Liver (tissue), 9 donors: Measurements from ENCODE around the gene TPPP. TPM values are rescaled to one million over a fixed set of nuclear protein-coding genes. Genes with fewer than 3 reads are reported as not detected.

Experiments
- DNase-seq: peaks from one replicate; pipeline ENCODE4 v3.0.0-alpha.2; 2017; ENCODE audit warnings: low spot score
- H3K27ac ChIP-seq, 2 donors: one replicate each; pipeline ENCODE4 v1.7.0; 2013; ENCODE audit warnings: inconsistent platforms in 2 of 2, low read length in 2 of 2, control low read depth in 1 of 2, low read depth in 1 of 2, mild to moderate bottlenecking in 1 of 2
- H3K27me3 ChIP-seq, 4 donors: one replicate each; pipeline versions ENCODE4 v1.6.1 to v1.7.0; 2013; ENCODE audit warnings: low read length in 3 of 4, inconsistent platforms in 1 of 4, mild to moderate bottlenecking in 1 of 4, moderate library complexity in 1 of 4; ENCODE audit not compliant: control insufficient read depth in 4 of 4, insufficient read depth in 4 of 4
- H3K36me3 ChIP-seq, 4 donors: one replicate each; pipeline versions ENCODE4 v1.6.1 to v1.7.0; 2013; ENCODE audit warnings: low read length in 3 of 4, mild to moderate bottlenecking in 3 of 4, low read depth in 1 of 4, moderate library complexity in 1 of 4; ENCODE audit not compliant: control insufficient read depth in 4 of 4, insufficient read depth in 3 of 4
- H3K4me1 ChIP-seq, 4 donors: one replicate each; pipeline versions ENCODE4 v1.6.1 to v1.7.0; 2013; ENCODE audit warnings: low read length in 3 of 4, mild to moderate bottlenecking in 3 of 4, moderate library complexity in 1 of 4; ENCODE audit not compliant: control insufficient read depth in 4 of 4, insufficient read depth in 4 of 4
- H3K4me3 ChIP-seq, 3 donors: one replicate each; pipeline versions ENCODE4 v1.6.1 to v1.7.0; 2013; ENCODE audit warnings: low read length in 3 of 3, control low read depth in 1 of 3, low read depth in 1 of 3, mild to moderate bottlenecking in 1 of 3
- H3K9ac ChIP-seq, 2 donors: one replicate each; pipeline ENCODE4 v1.7.0; 2013; ENCODE audit warnings: low read length in 2 of 2, mild to moderate bottlenecking in 2 of 2, moderate library complexity in 2 of 2, control low read depth in 1 of 2, low read depth in 1 of 2
- H3K9me3 ChIP-seq, 4 donors: one replicate each; pipeline versions ENCODE4 v1.6.1 to v1.7.0; 2013; ENCODE audit warnings: low read length in 3 of 4; ENCODE audit not compliant: control insufficient read depth in 4 of 4
- EGR1 ChIP-seq, 2 donors: IDR thresholded peaks; 2 replicates each; pipeline ENCODE4 v1.6.1; 2016 to 2018; ENCODE audit warnings: antibody characterized with exemption in 2 of 2, low read depth in 2 of 2
- FOXA1 ChIP-seq: IDR thresholded peaks from 2 replicates; pipeline ENCODE4 v1.6.1; 2016; ENCODE audit warnings: antibody characterized with exemption
- HNF4A ChIP-seq, 2 donors: conservative IDR thresholded peaks; 2 replicates each; pipeline ENCODE4 v1.6.1; 2016; ENCODE audit warnings: antibody characterized with exemption in 2 of 2, mild to moderate bottlenecking in 2 of 2
- HNF4G ChIP-seq: IDR thresholded peaks from 2 replicates; pipeline ENCODE4 v1.6.1; 2016; ENCODE audit warnings: antibody characterized with exemption
- JUND ChIP-seq, 2 donors: IDR thresholded peaks; 2 replicates each; pipeline ENCODE4 v1.6.1; 2016; ENCODE audit warnings: antibody characterized with exemption in 2 of 2
- NR2F2 ChIP-seq: IDR thresholded peaks from 2 replicates; pipeline ENCODE4 v1.6.1; 2016; ENCODE audit warnings: antibody characterized with exemption
- RAD21 ChIP-seq, 2 donors: IDR thresholded peaks; 2 replicates each; pipeline ENCODE4 v1.6.1; 2016; ENCODE audit warnings: antibody characterized with exemption in 2 of 2, mild to moderate bottlenecking in 2 of 2
- SP1 ChIP-seq: IDR thresholded peaks from 2 replicates; pipeline ENCODE4 v1.6.1; 2018; ENCODE audit warnings: antibody characterized with exemption, mild to moderate bottlenecking
- TAF1 ChIP-seq: conservative IDR thresholded peaks from 2 replicates; pipeline ENCODE4 v1.6.1; 2016; ENCODE audit warnings: antibody characterized with exemption, mild to moderate bottlenecking
- WGBS: extraction: QIAGEN DNeasy Blood & Tissue Kit; methylation state at CpG from one replicate; pipeline ENCODE4 v1.1.7; 2013; 5-methylcytosine and 5-hydroxymethylcytosine counted together
- polyA plus RNA-seq, 2 donors: library from polyadenylated mRNA; stranded (reverse) in 1 of 2; unstranded in 1 of 2; fragments of 200-250 nt in 1 of 2; fragments of >200 nt in 1 of 2; fragmentation: Nextera tagmentation in 1 of 2; extraction: Ambion mirVana in 1 of 2; gene quantifications; one replicate each; pipeline versions ENCODE4 v1.2.1 to v1.2.3, GENCODE V29; 2013 to 2015
- total RNA-seq, 2 donors: library from RNA; depleted of rRNA; stranded (reverse); fragments of >200 nt; gene quantifications; one replicate each; pipeline ENCODE4 v1.2.3, GENCODE V29; 2014
- TF ChIP-seq, protein P1 (sequence below): IDR thresholded peaks from 2 replicates; pipeline ENCODE4 v1.6.1; 2016; ENCODE audit warnings: antibody characterized with exemption
- TF ChIP-seq, protein P2 (sequence below): IDR thresholded peaks from 2 replicates; pipeline ENCODE4 v1.6.1; 2016; ENCODE audit warnings: antibody characterized with exemption
- TF ChIP-seq, protein P3 (sequence below): IDR thresholded peaks from 2 replicates; pipeline ENCODE4 v1.6.1; 2016; ENCODE audit warnings: antibody characterized with exemption
- TF ChIP-seq, protein P4 (sequence below): fragments of 150-350 bp; IDR thresholded peaks from 2 replicates; pipeline ENCODE4 v1.5.1; 2017; ENCODE audit warnings: improper control_type of control experiment, low read depth, low read length; ENCODE audit not compliant: missing input control
- donor health status: healthy.
- donor health status: healthy.
- donor health status: healthy.
- donor health status: healthy.
- donor health status: healthy.

The TPPP gene
- total and polyA plus RNA-seq, 4 donors: 0.61 to 2.1 (median 0.80) TPM

DNA sequence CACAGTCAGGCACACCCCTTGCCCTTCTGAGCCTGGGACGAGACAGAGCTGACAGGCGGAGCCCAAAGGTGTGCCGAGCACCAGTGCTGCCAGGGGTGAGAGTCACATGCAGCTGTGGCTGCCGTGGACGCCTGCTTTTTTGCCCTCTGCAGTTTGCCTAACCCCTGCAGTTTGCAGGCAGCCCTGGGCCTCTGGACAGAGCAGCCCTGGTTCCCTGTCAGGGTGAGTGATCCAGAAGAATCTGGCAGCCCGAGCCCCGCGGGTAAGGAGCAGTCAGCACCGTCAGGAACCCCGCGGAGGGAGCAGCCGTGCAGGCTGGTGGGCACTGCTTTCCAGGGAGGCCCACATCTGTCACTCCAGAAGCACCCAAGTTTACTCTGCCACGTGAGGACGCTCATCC, 50.7 kb downstream of the TPPP start:
- TF ChIP-seq FOXA1: no peak
- no peak for TF ChIP-seq NR2F2
- TF ChIP-seq EGR1 (IDR thresholded peaks at IDR 0.05; ENCODE audit: low read depth in 2 of 2): no peak
- TF ChIP-seq, protein P1, sequence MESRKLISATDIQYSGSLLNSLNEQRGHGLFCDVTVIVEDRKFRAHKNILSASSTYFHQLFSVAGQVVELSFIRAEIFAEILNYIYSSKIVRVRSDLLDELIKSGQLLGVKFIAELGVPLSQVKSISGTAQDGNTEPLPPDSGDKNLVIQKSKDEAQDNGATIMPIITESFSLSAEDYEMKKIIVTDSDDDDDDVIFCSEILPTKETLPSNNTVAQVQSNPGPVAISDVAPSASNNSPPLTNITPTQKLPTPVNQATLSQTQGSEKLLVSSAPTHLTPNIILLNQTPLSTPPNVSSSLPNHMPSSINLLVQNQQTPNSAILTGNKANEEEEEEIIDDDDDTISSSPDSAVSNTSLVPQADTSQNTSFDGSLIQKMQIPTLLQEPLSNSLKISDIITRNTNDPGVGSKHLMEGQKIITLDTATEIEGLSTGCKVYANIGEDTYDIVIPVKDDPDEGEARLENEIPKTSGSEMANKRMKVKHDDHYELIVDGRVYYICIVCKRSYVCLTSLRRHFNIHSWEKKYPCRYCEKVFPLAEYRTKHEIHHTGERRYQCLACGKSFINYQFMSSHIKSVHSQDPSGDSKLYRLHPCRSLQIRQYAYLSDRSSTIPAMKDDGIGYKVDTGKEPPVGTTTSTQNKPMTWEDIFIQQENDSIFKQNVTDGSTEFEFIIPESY: no peak
- TF ChIP-seq, protein P2, sequence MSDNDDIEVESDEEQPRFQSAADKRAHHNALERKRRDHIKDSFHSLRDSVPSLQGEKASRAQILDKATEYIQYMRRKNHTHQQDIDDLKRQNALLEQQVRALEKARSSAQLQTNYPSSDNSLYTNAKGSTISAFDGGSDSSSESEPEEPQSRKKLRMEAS: no peak
- TF ChIP-seq, protein P3, sequence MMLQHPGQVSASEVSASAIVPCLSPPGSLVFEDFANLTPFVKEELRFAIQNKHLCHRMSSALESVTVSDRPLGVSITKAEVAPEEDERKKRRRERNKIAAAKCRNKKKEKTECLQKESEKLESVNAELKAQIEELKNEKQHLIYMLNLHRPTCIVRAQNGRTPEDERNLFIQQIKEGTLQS: no peak
- no peak for TF ChIP-seq JUND (IDR thresholded peaks at IDR 0.05)
- no peak for TF ChIP-seq RAD21 (IDR thresholded peaks at IDR 0.05)
- TF ChIP-seq SP1: no peak
- no peak for TF ChIP-seq HNF4A (conservative IDR thresholded peaks at IDR 0.05)
- TF ChIP-seq TAF1: no peak
- Histone ChIP-seq H3K36me3 (peaks cover 6 to 48% (median 18%) of the 10 kb centered on the region in 4 donors), H3K4me1 (no peaks in the 10 kb centered on the region), H3K9ac (no peak overlapping the region), H3K4me3 (no peak overlapping the region), H3K27me3 (no peaks in the 10 kb centered on the region), H3K27ac (no peak overlapping the region), H3K9me3 (no peaks in the 10 kb centered on the region)
- DNase-seq: no peak
- 97% methylated on average over 14 of the region's 14 CpGs for WGBS

DNA sequence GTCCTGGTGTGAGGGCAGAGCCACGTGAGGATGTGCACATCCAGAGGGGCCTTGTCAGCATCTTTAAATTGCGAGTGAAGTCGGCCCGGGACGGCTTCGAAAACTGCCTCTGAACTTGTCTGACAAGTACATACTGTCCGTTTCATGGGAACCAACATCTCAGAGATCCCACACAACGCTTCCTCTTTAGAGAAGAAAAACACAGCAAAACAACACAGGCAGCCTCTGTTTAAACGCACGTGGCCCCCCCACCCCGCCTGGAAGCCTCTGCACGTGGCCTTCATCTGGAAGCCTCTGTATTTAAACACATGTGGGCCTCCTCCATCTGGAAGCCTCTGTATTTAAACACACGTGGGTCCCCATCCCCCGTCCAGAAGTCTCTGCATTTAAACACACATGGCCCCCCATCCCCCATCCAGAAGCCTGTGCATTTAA, 51.8 kb downstream of the TPPP start:
- WGBS: 92% methylated on average over 14 of the region's 14 CpGs
- no peak overlapping the region for H3K9ac ChIP-seq
- H3K27me3 ChIP-seq: no peaks in the 10 kb centered on the region
- no peak for DNase-seq
- TF ChIP-seq NR2F2 (no peak), HNF4A (conservative IDR thresholded peaks at IDR 0.05) (no peak), FOXA1 (no peak), HNF4G (no peak)
- TF ChIP-seq, protein P1: no peak
- H3K9me3 ChIP-seq: no peaks in the 10 kb centered on the region
- H3K27ac ChIP-seq: no peak overlapping the region
- H3K36me3 ChIP-seq: peaks cover 5 to 50% (median 14%) of the 10 kb centered on the region in 4 donors
- no peak overlapping the region for H3K4me3 ChIP-seq
- no peaks in the 10 kb centered on the region for H3K4me1 ChIP-seq

DNA sequence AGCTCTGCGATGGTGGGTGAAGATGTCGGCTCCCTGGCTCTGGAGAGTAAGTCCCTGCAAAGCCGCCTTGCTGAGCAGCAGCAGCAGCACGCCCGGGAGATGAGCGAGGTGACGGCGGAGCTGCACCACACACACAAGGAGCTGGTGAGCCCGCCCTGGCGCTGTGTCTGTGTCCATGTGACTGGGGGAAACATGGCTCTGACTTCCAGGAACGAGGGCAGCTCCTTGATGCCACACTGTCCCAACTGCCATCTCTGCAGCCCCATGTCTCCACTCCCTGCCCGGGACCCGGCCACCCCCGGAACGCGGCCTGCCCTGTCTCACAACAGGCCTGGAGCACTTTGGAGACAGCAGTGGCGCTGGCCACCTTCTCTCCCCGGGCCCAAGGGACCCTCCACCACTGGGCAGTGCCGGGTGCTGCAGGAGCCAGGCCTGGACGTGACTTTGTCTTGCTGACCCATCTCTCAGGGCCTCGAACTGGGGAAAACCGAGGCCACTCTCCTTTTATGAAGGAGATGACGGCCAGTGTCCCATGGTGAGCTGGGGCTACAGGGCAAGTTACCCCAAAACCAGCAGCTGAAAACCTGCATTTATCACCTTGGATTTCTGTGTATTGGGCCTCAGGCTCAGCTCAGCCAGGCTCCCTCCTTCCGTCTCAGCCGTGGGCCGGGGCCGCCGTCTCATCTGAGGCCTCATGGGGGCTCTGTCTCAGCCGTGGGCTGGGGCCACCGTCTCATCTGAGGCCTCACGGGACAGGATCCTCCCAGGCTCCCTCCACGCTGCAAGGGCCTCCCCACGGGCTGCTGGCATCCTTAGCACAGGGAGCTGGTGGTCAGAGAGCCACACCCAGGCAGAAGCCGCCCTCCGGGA, 52.5 kb downstream of the TPPP start:
- Histone ChIP-seq H3K36me3 (peaks cover 5 to 50% (median 14%) of the 10 kb centered on the region in 4 donors), H3K27me3 (no peaks in the 10 kb centered on the region), H3K9ac (no peak overlapping the region), H3K4me3 (no peak overlapping the region), H3K27ac (no peak overlapping the region), H3K9me3 (peaks cover 0 to under 1% (median 0%) of the 10 kb centered on the region in 4 donors), H3K4me1 (no peaks in the 10 kb centered on the region)
- DNase-seq: no peak
- TF ChIP-seq, protein P4, sequence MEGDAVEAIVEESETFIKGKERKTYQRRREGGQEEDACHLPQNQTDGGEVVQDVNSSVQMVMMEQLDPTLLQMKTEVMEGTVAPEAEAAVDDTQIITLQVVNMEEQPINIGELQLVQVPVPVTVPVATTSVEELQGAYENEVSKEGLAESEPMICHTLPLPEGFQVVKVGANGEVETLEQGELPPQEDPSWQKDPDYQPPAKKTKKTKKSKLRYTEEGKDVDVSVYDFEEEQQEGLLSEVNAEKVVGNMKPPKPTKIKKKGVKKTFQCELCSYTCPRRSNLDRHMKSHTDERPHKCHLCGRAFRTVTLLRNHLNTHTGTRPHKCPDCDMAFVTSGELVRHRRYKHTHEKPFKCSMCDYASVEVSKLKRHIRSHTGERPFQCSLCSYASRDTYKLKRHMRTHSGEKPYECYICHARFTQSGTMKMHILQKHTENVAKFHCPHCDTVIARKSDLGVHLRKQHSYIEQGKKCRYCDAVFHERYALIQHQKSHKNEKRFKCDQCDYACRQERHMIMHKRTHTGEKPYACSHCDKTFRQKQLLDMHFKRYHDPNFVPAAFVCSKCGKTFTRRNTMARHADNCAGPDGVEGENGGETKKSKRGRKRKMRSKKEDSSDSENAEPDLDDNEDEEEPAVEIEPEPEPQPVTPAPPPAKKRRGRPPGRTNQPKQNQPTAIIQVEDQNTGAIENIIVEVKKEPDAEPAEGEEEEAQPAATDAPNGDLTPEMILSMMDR: no peak
- WGBS: 94% methylated on average over 35 of the region's 35 CpGs
